Adrenal gland (tissue), 5 donors: Measurements from ENCODE around the gene DNAH11.

ENCODE experiments used
- POLR2A ChIP-seq, 2 donors: fragments of 450-650 bp; IDR thresholded peaks; one replicate each; pipeline ENCODE4 v1.6.1; 2017; ENCODE audit warnings: antibody characterized with exemption in 2 of 2, mild to moderate bottlenecking in 2 of 2, moderate library complexity in 1 of 2
- TF ChIP-seq, protein P1 (sequence below), 6 experiments: fragments of 450-650 bp in 4 of 6; fragments of 200-600 bp in 2 of 6; sonication (generic) in 1 of 6; IDR thresholded peaks; 1 replicate in 5 of 6; 2 replicates in 1 of 6; pipeline versions ENCODE4 v1.5.1 to v1.8.0; 2016 to 2021; ENCODE audit warnings: antibody characterized with exemption in 6 of 6, mild to moderate bottlenecking in 2 of 6, moderate library complexity in 1 of 6
- donor health status: DM: no; HTN: no; CAD: no.

DNA sequence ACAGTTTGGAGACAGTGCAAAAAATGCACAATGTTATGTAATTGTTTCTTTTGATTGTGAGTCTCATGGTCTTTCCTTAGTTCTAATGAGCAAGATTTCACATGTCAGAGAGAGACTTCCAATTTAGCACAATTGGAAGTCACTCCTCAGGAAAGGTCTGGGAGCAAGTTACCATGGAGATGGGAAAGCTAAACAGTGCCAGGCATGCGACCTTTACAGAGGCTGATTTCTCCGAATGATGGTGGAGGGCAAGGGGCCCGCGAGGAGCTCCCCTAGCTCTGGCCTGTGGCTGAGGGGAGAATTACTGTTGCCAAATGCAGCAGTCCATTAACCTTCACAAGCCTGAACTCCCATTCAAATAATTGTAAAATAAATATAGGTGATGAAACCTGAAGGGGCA is 343.6 kb downstream of the DNAH11 start:
- TF ChIP-seq, protein P1, sequence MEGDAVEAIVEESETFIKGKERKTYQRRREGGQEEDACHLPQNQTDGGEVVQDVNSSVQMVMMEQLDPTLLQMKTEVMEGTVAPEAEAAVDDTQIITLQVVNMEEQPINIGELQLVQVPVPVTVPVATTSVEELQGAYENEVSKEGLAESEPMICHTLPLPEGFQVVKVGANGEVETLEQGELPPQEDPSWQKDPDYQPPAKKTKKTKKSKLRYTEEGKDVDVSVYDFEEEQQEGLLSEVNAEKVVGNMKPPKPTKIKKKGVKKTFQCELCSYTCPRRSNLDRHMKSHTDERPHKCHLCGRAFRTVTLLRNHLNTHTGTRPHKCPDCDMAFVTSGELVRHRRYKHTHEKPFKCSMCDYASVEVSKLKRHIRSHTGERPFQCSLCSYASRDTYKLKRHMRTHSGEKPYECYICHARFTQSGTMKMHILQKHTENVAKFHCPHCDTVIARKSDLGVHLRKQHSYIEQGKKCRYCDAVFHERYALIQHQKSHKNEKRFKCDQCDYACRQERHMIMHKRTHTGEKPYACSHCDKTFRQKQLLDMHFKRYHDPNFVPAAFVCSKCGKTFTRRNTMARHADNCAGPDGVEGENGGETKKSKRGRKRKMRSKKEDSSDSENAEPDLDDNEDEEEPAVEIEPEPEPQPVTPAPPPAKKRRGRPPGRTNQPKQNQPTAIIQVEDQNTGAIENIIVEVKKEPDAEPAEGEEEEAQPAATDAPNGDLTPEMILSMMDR (IDR thresholded peaks at IDR 0.05): no peak
- TF ChIP-seq POLR2A (IDR thresholded peaks at IDR 0.05): no peak
